Peyer's patch (tissue), 4 donors: Measurements from ENCODE around the gene DIP2A. TPM values are rescaled to one million over a fixed set of nuclear protein-coding genes. Genes with fewer than 3 reads are reported as not detected.

Experiments
- DNase-seq, 3 donors: peaks; one replicate each; pipeline ENCODE4 v3.0.0-alpha.2; 2017 to 2019
- H3K27ac ChIP-seq, 4 donors: fragments of 200-600 bp; sonication (generic); one replicate each; pipeline ENCODE4 v1.5.1; 2016 to 2019
- H3K27me3 ChIP-seq, 2 donors: fragments of 200-600 bp; sonication (generic); one replicate each; pipeline ENCODE4 v1.5.1; 2019
- H3K36me3 ChIP-seq, 3 donors: fragments of 200-600 bp; sonication (generic); one replicate each; pipeline ENCODE4 v1.5.1; 2016 to 2019
- H3K4me1 ChIP-seq, 4 donors: fragments of 200-600 bp; sonication (generic); one replicate each; pipeline ENCODE4 v1.5.1; 2016 to 2019
- H3K4me3 ChIP-seq, 4 donors: fragments of 200-600 bp; sonication (generic); 1 replicate in 3 of 4; 2 replicates in 1 of 4; pipeline ENCODE4 v1.5.1; 2016 to 2019; ENCODE audit warnings: mild to moderate bottlenecking in 1 of 4
- H3K9me3 ChIP-seq, 4 donors: fragments of 200-600 bp; sonication (generic); one replicate each; pipeline ENCODE4 v1.5.1; 2016 to 2019; ENCODE audit warnings: mild to moderate bottlenecking in 1 of 4
- CTCF ChIP-seq, 6 experiments: fragments of 450-650 bp in 4 of 6; fragments of 200-600 bp in 2 of 6; sonication (generic) in 1 of 6; IDR thresholded peaks; one replicate each; pipeline ENCODE4 v1.5.1; 2017 to 2019; ENCODE audit warnings: antibody characterized with exemption in 6 of 6, mild to moderate bottlenecking in 3 of 6, moderate library complexity in 1 of 6
- POLR2A ChIP-seq, 2 donors: fragments of 450-650 bp; IDR thresholded peaks; one replicate each; pipeline ENCODE4 v1.5.1; 2017; ENCODE audit warnings: antibody characterized with exemption in 2 of 2, mild to moderate bottlenecking in 2 of 2, moderate library complexity in 2 of 2
- total RNA-seq, 4 donors: library from RNA; depleted of rRNA; stranded (reverse); fragments of >200 nt; gene quantifications; one replicate each; pipeline ENCODE4 v1.1.0, GENCODE V29; 2016

The DIP2A gene
- total RNA-seq, 4 donors from 2014 or later, result 69.9 to 108 (median 85.3) TPM

GRCh38 chr21:46424039-46424591, 34.6 kb upstream of the DIP2A start:
- no peak for DNase-seq
- H3K27ac ChIP-seq, result peak overlapping the region in 3 of 4 donors; percentile 20 to 60 (median 22)
- H3K27me3 ChIP-seq, result no peaks in the 10 kb centered on the region
- no peaks in the 10 kb centered on the region for H3K4me1 ChIP-seq
- H3K4me3 ChIP-seq, result no peak overlapping the region
- TF ChIP-seq POLR2A (IDR thresholded peaks at IDR 0.05) (no peak), CTCF (IDR thresholded peaks at IDR 0.05) (no peak)
- no peaks in the 10 kb centered on the region for H3K9me3 ChIP-seq
- peaks cover 0 to 60% (median 0%) of the 10 kb centered on the region in 3 donors for H3K36me3 ChIP-seq

- H3K27ac ChIP-seq, result peak overlapping the region in 3 of 4 donors; percentile 44 to 72 (median 60)
- DNase-seq, result peak in 1 of 3 donors; percentile 35
- H3K4me3 ChIP-seq, result no peak overlapping the region
- no peaks in the 10 kb centered on the region for H3K27me3 ChIP-seq
- H3K9me3 ChIP-seq, result no peaks in the 10 kb centered on the region
- no peaks in the 10 kb centered on the region for H3K4me1 ChIP-seq
- H3K36me3 ChIP-seq, result peaks cover 0 to 56% (median 0%) of the 10 kb centered on the region in 3 donors
- TF ChIP-seq POLR2A (IDR thresholded peaks at IDR 0.05) (no peak), CTCF (IDR thresholded peaks at IDR 0.05) (no peak)
These were observed 34.1 kb upstream of the DIP2A start for GRCh38 chr21:46424621-46425020.

- Histone ChIP-seq H3K4me3 (no peak overlapping the region), H3K27ac (peak overlapping the region in 3 of 4 donors; percentile 44 to 72 (median 58)), H3K9me3 (no peaks in the 10 kb centered on the region), H3K36me3 (peaks cover 0 to 56% (median 0%) of the 10 kb centered on the region in 3 donors), H3K4me1 (no peaks in the 10 kb centered on the region), H3K27me3 (no peaks in the 10 kb centered on the region)
- no peak for TF ChIP-seq POLR2A (IDR thresholded peaks at IDR 0.05)
- no peak for DNase-seq
These were observed 33.6 kb upstream of the DIP2A start for GRCh38 chr21:46425041-46425440.

GRCh38 chr21:46425571-46425970, 33.1 kb upstream of the DIP2A start:
- no peaks in the 10 kb centered on the region for H3K27me3 ChIP-seq
- peak in 1 of 3 donors; percentile 49 for DNase-seq
- H3K4me3 ChIP-seq, result no peak overlapping the region
- H3K36me3 ChIP-seq, result peaks cover 0 to 58% (median 0%) of the 10 kb centered on the region in 3 donors
- no peaks in the 10 kb centered on the region for H3K4me1 ChIP-seq
- TF ChIP-seq CTCF (IDR thresholded peaks at IDR 0.05) (no peak), POLR2A (IDR thresholded peaks at IDR 0.05) (no peak)
- no peaks in the 10 kb centered on the region for H3K9me3 ChIP-seq
- peak overlapping the region in 3 of 4 donors; percentile 44 to 72 (median 58) for H3K27ac ChIP-seq

GRCh38 chr21:46426313-46427046, 32.2 kb upstream of the DIP2A start:
- H3K36me3 ChIP-seq, result peaks cover 0 to 60% (median 0%) of the 10 kb centered on the region in 3 donors
- peak overlapping the region in 1 of 4 donors; percentile 5 for H3K27ac ChIP-seq
- H3K27me3 ChIP-seq, result no peaks in the 10 kb centered on the region
- TF ChIP-seq POLR2A (IDR thresholded peaks at IDR 0.05) (no peak), CTCF (IDR thresholded peaks at IDR 0.05) (no peak)
- no peak overlapping the region for H3K4me3 ChIP-seq
- no peaks in the 10 kb centered on the region for H3K4me1 ChIP-seq
- no peak for DNase-seq
- no peaks in the 10 kb centered on the region for H3K9me3 ChIP-seq

GRCh38 chr21:46427516-46427915, 31.2 kb upstream of the DIP2A start:
- TF ChIP-seq POLR2A (IDR thresholded peaks at IDR 0.05) (no peak), CTCF (IDR thresholded peaks at IDR 0.05) (no peak)
- DNase-seq, result no peak
- H3K4me3 ChIP-seq, result no peak overlapping the region
- H3K27ac ChIP-seq, result no peak overlapping the region
- no peaks in the 10 kb centered on the region for H3K9me3 ChIP-seq
- H3K27me3 ChIP-seq, result no peaks in the 10 kb centered on the region
- no peaks in the 10 kb centered on the region for H3K4me1 ChIP-seq
- peaks cover 0 to 59% (median 0%) of the 10 kb centered on the region in 3 donors for H3K36me3 ChIP-seq
